ENCODE results near the gene DHDH.
A peak's percentile ranks its signal among the peaks of the same experiment; 100 is the strongest.
"Not testable (repeated sequence)": the region's sequence is repeated elsewhere in the genome, so short reads cannot be mapped to it uniquely, and the experiment has no call there.

DHDH gene

DNA sequence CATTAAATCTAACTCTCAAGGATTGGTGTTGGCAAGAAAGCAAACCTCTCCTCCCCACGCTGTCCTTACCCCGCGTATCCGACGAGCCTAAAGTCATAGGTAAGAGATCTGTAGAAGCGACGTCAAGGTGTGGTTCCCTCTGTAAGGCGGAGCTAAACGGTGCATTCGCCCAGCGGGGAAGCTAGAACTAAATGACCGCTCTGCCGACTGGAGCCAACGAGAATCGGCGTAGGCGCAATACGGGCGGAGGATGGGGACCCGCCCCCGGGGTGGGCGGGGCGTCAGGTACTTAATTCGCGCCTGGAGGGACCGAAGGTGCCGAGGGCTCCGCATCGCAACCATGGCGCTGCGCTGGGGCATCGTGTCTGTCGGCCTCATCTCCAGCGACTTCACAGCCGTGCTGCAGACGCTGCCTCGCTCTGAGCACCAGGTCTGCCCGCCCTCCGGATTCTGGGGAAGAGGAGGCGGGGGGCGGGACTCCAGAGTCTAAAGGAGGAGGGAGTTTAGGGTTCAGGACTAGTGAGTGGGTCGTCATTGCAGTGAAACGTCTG is at the start of gene DHDH:
TSS of gene DHDH (plus strand) at position 318 of the 551 bp plus-strand sequence. CDS start at position 341, 23 bp downstream.
- peak; percentile 48 for DNase-seq (ENCODE audit: low spot score)

- no peak for DNase-seq (ENCODE audit: low spot score)
Measured at GRCh38 chr19:48883726-48884125, 49.8 kb upstream of the DHDH start.

DNA sequence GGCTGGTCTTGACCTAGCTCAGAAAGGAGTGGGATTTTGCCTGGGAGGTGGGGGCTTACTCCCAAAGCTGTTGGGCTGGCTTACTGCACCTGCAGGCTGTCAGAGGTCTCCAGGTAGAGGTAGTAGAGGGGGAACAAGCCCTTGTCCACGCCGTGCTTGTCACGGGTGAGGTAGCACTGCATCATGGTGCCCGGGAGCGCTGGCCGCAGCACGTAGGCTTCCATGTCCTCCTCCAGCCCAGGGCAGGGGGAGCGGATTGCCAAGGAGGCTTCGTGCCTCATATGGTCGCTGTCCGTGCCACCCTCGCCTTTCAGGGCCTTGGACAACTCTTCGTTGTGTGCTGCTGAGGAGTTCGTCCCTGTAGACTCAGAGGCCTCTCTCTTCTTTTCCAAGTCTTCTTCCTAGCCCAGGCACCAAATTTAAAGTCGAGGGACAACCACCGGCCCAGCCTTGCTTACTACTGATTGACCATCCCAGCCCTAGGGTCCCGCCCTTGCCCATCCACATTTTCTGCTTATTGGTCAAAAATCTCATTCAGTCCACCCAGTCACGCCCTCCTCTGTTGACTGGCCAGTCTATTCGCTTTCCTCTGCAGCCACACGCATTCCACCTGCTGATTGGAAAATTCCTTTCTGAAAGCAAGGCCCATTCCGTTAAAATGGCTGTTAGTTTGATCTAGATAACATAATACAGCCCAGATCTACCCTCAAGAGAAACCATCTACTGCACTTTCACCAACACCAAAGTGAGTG is 45.5 kb upstream of the DHDH start:
- DNase-seq (ENCODE audit: low spot score): no peak

DNA sequence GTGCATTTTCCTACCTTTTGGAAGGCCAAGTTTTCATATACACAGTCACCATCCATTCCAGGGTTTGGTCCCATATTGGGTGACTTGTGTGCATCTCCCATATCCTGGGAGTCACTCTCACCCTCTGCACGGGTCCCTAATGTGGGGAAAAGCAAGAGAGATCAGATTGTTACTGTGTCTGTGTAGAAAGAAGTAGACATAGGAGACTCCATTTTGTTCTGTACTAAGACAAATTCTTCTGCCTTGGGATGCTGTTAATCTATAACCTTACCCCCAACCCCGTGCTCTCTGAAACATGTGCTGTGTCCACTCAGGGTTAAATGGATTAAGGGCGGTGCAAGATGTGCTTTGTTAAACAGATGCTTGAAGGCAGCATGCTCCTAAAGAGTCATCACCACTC is 44.0 kb upstream of the DHDH start:
- not testable (repeated sequence) for DNase-seq (ENCODE audit: low spot score)

DNA sequence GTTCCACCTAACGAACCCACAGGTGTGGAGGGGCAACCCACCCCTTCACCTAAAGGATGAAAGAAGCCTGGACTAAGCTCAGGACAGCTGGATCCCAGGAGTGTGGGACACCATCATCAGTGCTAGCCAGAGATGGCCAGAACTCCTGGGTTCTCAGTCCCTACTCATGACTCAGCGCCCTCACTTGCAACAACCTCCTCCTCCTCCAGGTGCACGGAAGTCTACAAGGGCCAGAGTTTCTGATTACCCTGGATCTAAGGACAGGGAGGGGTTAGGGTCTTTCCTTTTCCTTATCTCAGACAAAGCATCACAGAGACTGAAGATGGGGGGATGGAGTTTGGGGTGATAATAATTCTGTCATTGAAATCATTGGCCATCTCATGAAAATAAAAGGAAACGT is 42.9 kb upstream of the DHDH start:
- DNase-seq (ENCODE audit: low spot score): no peak

DNA sequence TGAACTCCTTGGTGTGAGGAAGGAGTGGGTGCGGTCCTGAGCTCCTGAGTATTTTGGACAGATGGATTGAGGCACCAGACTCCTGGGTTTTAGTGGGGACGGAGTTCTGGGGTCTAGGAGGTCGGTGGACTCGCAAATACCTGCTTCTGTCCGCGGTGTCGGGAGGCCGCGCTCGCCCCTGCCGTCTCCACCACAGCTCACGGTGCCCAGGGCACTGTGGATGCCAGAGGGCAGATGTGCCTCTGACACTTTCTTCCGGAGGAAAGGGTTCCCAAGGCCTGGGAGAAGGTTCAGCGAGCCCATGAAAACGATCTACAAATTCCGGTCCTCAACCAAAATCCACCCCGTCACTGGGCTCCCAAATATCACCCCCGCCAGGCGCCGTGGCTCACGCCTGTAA is 38.3 kb upstream of the DHDH start:
- no peak for DNase-seq (ENCODE audit: low spot score)

DNA sequence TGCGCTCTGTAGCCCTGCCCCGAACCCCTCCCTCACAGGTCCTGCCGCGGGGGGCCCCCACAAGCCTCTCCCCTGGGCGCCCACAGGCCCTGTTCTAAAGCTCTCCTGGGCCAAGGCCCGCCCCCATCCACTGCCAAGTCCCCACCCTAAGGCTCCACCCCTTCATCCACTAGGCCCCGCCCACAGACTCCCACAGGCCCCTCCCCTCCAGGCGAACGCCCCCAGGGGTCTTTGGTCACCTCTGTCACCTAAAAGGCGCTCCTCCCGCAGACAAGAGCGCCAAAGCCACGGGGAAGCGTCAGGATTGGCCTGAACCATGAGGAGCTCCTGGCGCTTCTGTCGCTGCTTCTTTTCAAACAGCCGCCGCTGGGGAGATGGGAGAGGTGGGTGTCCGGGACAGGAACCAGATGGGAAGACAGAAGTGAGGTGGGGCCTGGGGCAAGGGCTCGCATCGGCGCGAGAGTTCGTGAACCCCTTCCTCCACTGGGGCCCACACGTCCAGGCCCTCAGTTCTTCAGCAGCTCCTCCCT is 37.2 kb upstream of the DHDH start:
- peak; percentile 57 for DNase-seq (ENCODE audit: low spot score)

- no peak for DNase-seq (ENCODE audit: low spot score)
Measured at GRCh38 chr19:48897181-48897580, 36.3 kb upstream of the DHDH start.

GRCh38 chr19:48899386-48899749 is 34.1 kb upstream of the DHDH start:
- DNase-seq (ENCODE audit: low spot score): not testable (repeated sequence)

GRCh38 chr19:48899781-48900476 is 33.6 kb upstream of the DHDH start, which contains the start of gene NUCB1:
Gene NUCB1, plus strand, starts transcription at chr19:48900312. Its CDS starts 485 bp downstream, at chr19:48900797.
- DNase-seq (ENCODE audit: low spot score): peak; percentile 100

- DNase-seq (ENCODE audit: low spot score): peak; percentile 67
Measured at GRCh38 chr19:48900477-48901406, 32.8 kb upstream of the DHDH start.

- DNase-seq (ENCODE audit: low spot score): not testable (repeated sequence)
Measured at GRCh38 chr19:48902291-48902690, 31.2 kb upstream of the DHDH start.

- not testable (repeated sequence) for DNase-seq (ENCODE audit: low spot score)
Measured at GRCh38 chr19:48903788-48904187, 29.7 kb upstream of the DHDH start.

- no peak for DNase-seq (ENCODE audit: low spot score)
Measured at GRCh38 chr19:48905664-48906063, 27.8 kb upstream of the DHDH start.

- no peak for DNase-seq (ENCODE audit: low spot score)
Measured at GRCh38 chr19:48906324-48906723, 27.2 kb upstream of the DHDH start.

DNA sequence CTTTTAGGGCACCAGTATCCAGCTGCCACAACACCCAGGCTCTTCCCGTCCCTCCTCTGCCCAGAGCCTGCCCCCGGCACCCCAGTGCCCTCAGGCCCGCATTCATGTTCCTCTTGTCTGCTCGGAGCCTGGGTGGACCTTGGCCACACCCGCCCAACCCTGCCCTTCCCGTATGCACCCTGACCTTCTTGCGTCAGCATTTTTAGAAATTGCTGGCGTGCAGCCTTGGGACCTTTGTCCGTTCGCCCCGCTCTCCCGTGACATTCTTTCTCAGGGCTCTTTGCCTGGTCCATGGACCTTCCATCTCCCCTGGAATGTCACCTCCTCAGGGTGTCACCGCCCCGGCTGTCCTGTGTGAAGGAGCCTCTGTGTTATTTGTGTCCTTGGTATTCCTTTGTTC is 25.8 kb upstream of the DHDH start:
- DNase-seq (ENCODE audit: low spot score): no peak

GRCh38 chr19:48909424-48910077 is 23.9 kb upstream of the DHDH start:
- not testable (repeated sequence) for DNase-seq (ENCODE audit: low spot score)

- DNase-seq (ENCODE audit: low spot score): no peak
Measured at GRCh38 chr19:48910803-48911202, 22.7 kb upstream of the DHDH start.

- no peak for DNase-seq (ENCODE audit: low spot score)
Measured at GRCh38 chr19:48913114-48913889, 20.2 kb upstream of the DHDH start.

DNA sequence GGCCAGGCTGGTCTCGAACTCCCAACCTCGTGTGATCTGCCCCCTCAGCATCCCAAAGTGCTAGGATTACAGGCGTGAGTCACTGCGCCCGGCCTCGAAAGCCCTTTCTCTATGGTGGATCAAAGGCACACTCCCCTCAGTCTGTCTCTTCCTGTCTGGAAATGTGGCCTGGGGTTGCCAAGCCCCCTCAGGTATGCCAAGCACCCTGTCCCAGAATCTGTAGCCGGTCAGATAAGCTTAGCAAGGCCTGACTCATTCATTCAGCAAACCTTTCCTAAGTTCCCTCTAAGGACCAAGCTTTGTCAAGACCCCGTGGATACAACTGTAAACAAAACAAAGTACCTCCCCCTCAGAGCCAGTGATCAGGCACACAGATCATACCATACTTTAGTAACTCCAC is 19.3 kb upstream of the DHDH start:
- no peak for DNase-seq (ENCODE audit: low spot score)

All from AG08395 (cell line).